Measurements from ENCODE around the gene PLD3.

DNA sequence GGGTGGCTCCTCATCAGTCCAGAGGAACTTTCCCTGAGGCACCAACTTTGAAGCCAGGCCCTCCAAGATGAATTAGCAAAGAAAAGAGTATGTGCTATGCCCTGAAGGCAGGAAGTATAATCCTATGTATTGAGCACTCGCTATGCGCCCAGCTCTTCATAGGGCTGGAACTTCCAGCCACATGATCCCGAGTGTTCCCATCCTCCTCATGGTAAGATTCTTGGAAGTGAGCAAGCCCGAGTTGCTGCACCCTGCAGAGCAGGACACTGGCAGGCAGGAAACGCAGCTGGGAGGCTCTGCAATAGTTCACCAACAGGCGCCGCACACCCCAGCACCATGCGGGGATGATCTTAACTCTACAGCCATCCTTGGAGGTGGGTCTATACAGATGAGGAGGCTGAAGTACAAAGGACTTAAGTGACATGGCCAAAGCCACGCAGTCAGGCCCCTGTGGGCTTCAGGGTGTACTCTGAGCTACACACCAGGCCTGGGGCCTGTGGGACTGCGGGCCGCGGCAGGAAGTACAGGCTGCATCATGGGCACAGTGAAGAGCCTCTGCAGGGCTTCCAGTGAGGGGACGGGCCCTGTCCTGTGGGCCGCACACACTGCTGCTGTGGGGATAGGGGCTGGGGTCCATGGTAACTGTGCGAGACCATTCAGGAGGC, 25.4 kb upstream of the PLD3 start:
- TF ChIP-seq, protein P1, sequence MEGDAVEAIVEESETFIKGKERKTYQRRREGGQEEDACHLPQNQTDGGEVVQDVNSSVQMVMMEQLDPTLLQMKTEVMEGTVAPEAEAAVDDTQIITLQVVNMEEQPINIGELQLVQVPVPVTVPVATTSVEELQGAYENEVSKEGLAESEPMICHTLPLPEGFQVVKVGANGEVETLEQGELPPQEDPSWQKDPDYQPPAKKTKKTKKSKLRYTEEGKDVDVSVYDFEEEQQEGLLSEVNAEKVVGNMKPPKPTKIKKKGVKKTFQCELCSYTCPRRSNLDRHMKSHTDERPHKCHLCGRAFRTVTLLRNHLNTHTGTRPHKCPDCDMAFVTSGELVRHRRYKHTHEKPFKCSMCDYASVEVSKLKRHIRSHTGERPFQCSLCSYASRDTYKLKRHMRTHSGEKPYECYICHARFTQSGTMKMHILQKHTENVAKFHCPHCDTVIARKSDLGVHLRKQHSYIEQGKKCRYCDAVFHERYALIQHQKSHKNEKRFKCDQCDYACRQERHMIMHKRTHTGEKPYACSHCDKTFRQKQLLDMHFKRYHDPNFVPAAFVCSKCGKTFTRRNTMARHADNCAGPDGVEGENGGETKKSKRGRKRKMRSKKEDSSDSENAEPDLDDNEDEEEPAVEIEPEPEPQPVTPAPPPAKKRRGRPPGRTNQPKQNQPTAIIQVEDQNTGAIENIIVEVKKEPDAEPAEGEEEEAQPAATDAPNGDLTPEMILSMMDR (IDR thresholded peaks at IDR 0.05): no peak
- no peak for TF ChIP-seq ZFX (IDR thresholded peaks at IDR 0.05; ENCODE audit: borderline replicate concordance)

Data from 22Rv1 (cell line).